Measurements from ENCODE around the gene RBPJ. TPM values are rescaled to one million over a fixed set of nuclear protein-coding genes. Genes with fewer than 3 reads are reported as not detected.

The RBPJ gene
- polyA plus RNA-seq, 4 donors, result 13.0 to 50.6 (median 17.8) TPM

- 73 to 84% (median 74%) methylated on average over 9 of the region's 9 CpGs for WGBS, 3 donors
- Histone ChIP-seq H3K4me1 (ENCODE audit: control insufficient read depth in 3 of 3, insufficient read depth in 2 of 3, low read depth in 1 of 3, low read length in 2 of 3) (no peaks in the 10 kb centered on the region), H3K27me3 (ENCODE audit: control insufficient read depth in 3 of 3, insufficient read depth in 3 of 3, low read length in 3 of 3) (no peaks in the 10 kb centered on the region), H3K27ac (ENCODE audit: low read depth in 1 of 3, low read length in 2 of 3) (no peak overlapping the region), H3K4me3 (ENCODE audit: low read depth in 1 of 3, low read length in 3 of 3) (no peak overlapping the region), H3K9me3 (ENCODE audit: control insufficient read depth in 2 of 2, insufficient read depth in 1 of 2, low read depth in 1 of 2, low read length in 1 of 2) (peaks cover 0 to 7% of the 10 kb centered on the region in 2 donors), H3K36me3 (ENCODE audit: control insufficient read depth in 3 of 3, insufficient read depth in 2 of 3, low read depth in 1 of 3, low read length in 3 of 3) (no peaks in the 10 kb centered on the region)
- FAIRE-seq, result no peak
- DNase-seq, result no peak
Measured at GRCh38 chr4:26468283-26468949, 147.6 kb downstream of the RBPJ start.

- WGBS, 3 donors, result 66 to 74% (median 68%) methylated on average over 4 of the region's 4 CpGs
- Histone ChIP-seq H3K36me3 (ENCODE audit: control insufficient read depth in 3 of 3, insufficient read depth in 2 of 3, low read depth in 1 of 3, low read length in 3 of 3) (no peaks in the 10 kb centered on the region), H3K27me3 (ENCODE audit: control insufficient read depth in 3 of 3, insufficient read depth in 3 of 3, low read length in 3 of 3) (no peaks in the 10 kb centered on the region), H3K27ac (ENCODE audit: low read depth in 1 of 3, low read length in 2 of 3) (no peak overlapping the region), H3K9me3 (ENCODE audit: control insufficient read depth in 2 of 2, insufficient read depth in 1 of 2, low read depth in 1 of 2, low read length in 1 of 2) (peaks cover 0 to 5% of the 10 kb centered on the region in 2 donors), H3K4me1 (ENCODE audit: control insufficient read depth in 3 of 3, insufficient read depth in 2 of 3, low read depth in 1 of 3, low read length in 2 of 3) (no peaks in the 10 kb centered on the region), H3K4me3 (ENCODE audit: low read depth in 1 of 3, low read length in 3 of 3) (no peak overlapping the region)
- DNase-seq (no peak), FAIRE-seq (no peak)
Measured at GRCh38 chr4:26468977-26469376, 148.2 kb downstream of the RBPJ start.

GRCh38 chr4:26471890-26472289 lies 151.1 kb downstream of the RBPJ start:
- Histone ChIP-seq H3K36me3 (ENCODE audit: control insufficient read depth in 3 of 3, insufficient read depth in 2 of 3, low read depth in 1 of 3, low read length in 3 of 3) (no peaks in the 10 kb centered on the region), H3K4me3 (ENCODE audit: low read depth in 1 of 3, low read length in 3 of 3) (no peak overlapping the region), H3K9me3 (ENCODE audit: control insufficient read depth in 2 of 2, insufficient read depth in 1 of 2, low read depth in 1 of 2, low read length in 1 of 2) (peaks cover 0 to 5% of the 10 kb centered on the region in 2 donors), H3K4me1 (ENCODE audit: control insufficient read depth in 3 of 3, insufficient read depth in 2 of 3, low read depth in 1 of 3, low read length in 2 of 3) (no peaks in the 10 kb centered on the region), H3K27me3 (ENCODE audit: control insufficient read depth in 3 of 3, insufficient read depth in 3 of 3, low read length in 3 of 3) (no peaks in the 10 kb centered on the region), H3K27ac (ENCODE audit: low read depth in 1 of 3, low read length in 2 of 3) (no peak overlapping the region)
- FAIRE-seq (no peak), DNase-seq (no peak)
- WGBS, 3 donors, result 86 to 91% (median 87%) methylated on average over 1 of the region's 1 CpG

GRCh38 chr4:26473893-26474292 lies 153.1 kb downstream of the RBPJ start:
- DNase-seq (no peak), FAIRE-seq (no peak)
- H3K4me1 ChIP-seq (ENCODE audit: control insufficient read depth in 3 of 3, insufficient read depth in 2 of 3, low read depth in 1 of 3, low read length in 2 of 3), result no peaks in the 10 kb centered on the region
- no peak overlapping the region for H3K27ac ChIP-seq (ENCODE audit: low read depth in 1 of 3, low read length in 2 of 3)
- no peaks in the 10 kb centered on the region for H3K27me3 ChIP-seq (ENCODE audit: control insufficient read depth in 3 of 3, insufficient read depth in 3 of 3, low read length in 3 of 3)
- H3K9me3 ChIP-seq (ENCODE audit: control insufficient read depth in 2 of 2, insufficient read depth in 1 of 2, low read depth in 1 of 2, low read length in 1 of 2), result peaks cover 0 to 4% of the 10 kb centered on the region in 2 donors
- 57 to 83% (median 59%) methylated on average over 8 of the region's 8 CpGs for WGBS, 3 donors
- H3K36me3 ChIP-seq (ENCODE audit: control insufficient read depth in 3 of 3, insufficient read depth in 2 of 3, low read depth in 1 of 3, low read length in 3 of 3), result no peaks in the 10 kb centered on the region
- no peak overlapping the region for H3K4me3 ChIP-seq (ENCODE audit: low read depth in 1 of 3, low read length in 3 of 3)

- FAIRE-seq (no peak), DNase-seq (no peak)
- Histone ChIP-seq H3K27me3 (ENCODE audit: control insufficient read depth in 3 of 3, insufficient read depth in 3 of 3, low read length in 3 of 3) (no peaks in the 10 kb centered on the region), H3K9me3 (ENCODE audit: control insufficient read depth in 2 of 2, insufficient read depth in 1 of 2, low read depth in 1 of 2, low read length in 1 of 2) (no peaks in the 10 kb centered on the region), H3K4me1 (ENCODE audit: control insufficient read depth in 3 of 3, insufficient read depth in 2 of 3, low read depth in 1 of 3, low read length in 2 of 3) (no peaks in the 10 kb centered on the region), H3K4me3 (ENCODE audit: low read depth in 1 of 3, low read length in 3 of 3) (no peak overlapping the region), H3K27ac (ENCODE audit: low read depth in 1 of 3, low read length in 2 of 3) (no peak overlapping the region), H3K36me3 (ENCODE audit: control insufficient read depth in 3 of 3, insufficient read depth in 2 of 3, low read depth in 1 of 3, low read length in 3 of 3) (no peaks in the 10 kb centered on the region)
- WGBS, 3 donors, result 54 to 81% (median 74%) methylated on average over 3 of the region's 3 CpGs
Measured at GRCh38 chr4:26474551-26474950, 153.7 kb downstream of the RBPJ start.

GRCh38 chr4:26475716-26476115 lies 154.9 kb downstream of the RBPJ start:
- Histone ChIP-seq H3K9me3 (ENCODE audit: control insufficient read depth in 2 of 2, insufficient read depth in 1 of 2, low read depth in 1 of 2, low read length in 1 of 2) (no peaks in the 10 kb centered on the region), H3K36me3 (ENCODE audit: control insufficient read depth in 3 of 3, insufficient read depth in 2 of 3, low read depth in 1 of 3, low read length in 3 of 3) (no peaks in the 10 kb centered on the region), H3K27me3 (ENCODE audit: control insufficient read depth in 3 of 3, insufficient read depth in 3 of 3, low read length in 3 of 3) (no peaks in the 10 kb centered on the region), H3K4me3 (ENCODE audit: low read depth in 1 of 3, low read length in 3 of 3) (no peak overlapping the region), H3K4me1 (ENCODE audit: control insufficient read depth in 3 of 3, insufficient read depth in 2 of 3, low read depth in 1 of 3, low read length in 2 of 3) (no peaks in the 10 kb centered on the region), H3K27ac (ENCODE audit: low read depth in 1 of 3, low read length in 2 of 3) (no peak overlapping the region)
- 81 to 91% (median 86%) methylated on average over 8 of the region's 8 CpGs for WGBS, 3 donors
- FAIRE-seq (no peak), DNase-seq (no peak)

- H3K27me3 ChIP-seq (ENCODE audit: control insufficient read depth in 3 of 3, insufficient read depth in 3 of 3, low read length in 3 of 3), result no peaks in the 10 kb centered on the region
- H3K4me1 ChIP-seq (ENCODE audit: control insufficient read depth in 3 of 3, insufficient read depth in 2 of 3, low read depth in 1 of 3, low read length in 2 of 3), result no peaks in the 10 kb centered on the region
- H3K36me3 ChIP-seq (ENCODE audit: control insufficient read depth in 3 of 3, insufficient read depth in 2 of 3, low read depth in 1 of 3, low read length in 3 of 3), result no peaks in the 10 kb centered on the region
- no peak overlapping the region for H3K27ac ChIP-seq (ENCODE audit: low read depth in 1 of 3, low read length in 2 of 3)
- 35 to 60% (median 44%) methylated on average over 5 of the region's 5 CpGs for WGBS, 3 donors
- H3K4me3 ChIP-seq (ENCODE audit: low read depth in 1 of 3, low read length in 3 of 3), result no peak overlapping the region
- FAIRE-seq (no peak), DNase-seq (no peak)
- H3K9me3 ChIP-seq (ENCODE audit: control insufficient read depth in 2 of 2, insufficient read depth in 1 of 2, low read depth in 1 of 2, low read length in 1 of 2), result no peaks in the 10 kb centered on the region
Measured at GRCh38 chr4:26476545-26476944, 155.7 kb downstream of the RBPJ start.

GRCh38 chr4:26478330-26478729 lies 157.5 kb downstream of the RBPJ start:
- H3K36me3 ChIP-seq (ENCODE audit: control insufficient read depth in 3 of 3, insufficient read depth in 2 of 3, low read depth in 1 of 3, low read length in 3 of 3), result no peaks in the 10 kb centered on the region
- no peak overlapping the region for H3K4me3 ChIP-seq (ENCODE audit: low read depth in 1 of 3, low read length in 3 of 3)
- H3K27me3 ChIP-seq (ENCODE audit: control insufficient read depth in 3 of 3, insufficient read depth in 3 of 3, low read length in 3 of 3), result no peaks in the 10 kb centered on the region
- H3K4me1 ChIP-seq (ENCODE audit: control insufficient read depth in 3 of 3, insufficient read depth in 2 of 3, low read depth in 1 of 3, low read length in 2 of 3), result no peaks in the 10 kb centered on the region
- no peaks in the 10 kb centered on the region for H3K9me3 ChIP-seq (ENCODE audit: control insufficient read depth in 2 of 2, insufficient read depth in 1 of 2, low read depth in 1 of 2, low read length in 1 of 2)
- WGBS, 3 donors, result 83 to 91% (median 88%) methylated on average over 13 of the region's 13 CpGs
- FAIRE-seq, result no peak
- DNase-seq, result no peak
- H3K27ac ChIP-seq (ENCODE audit: low read depth in 1 of 3, low read length in 2 of 3), result no peak overlapping the region
